ENCODE data around the gene WDR41.
"Not testable (repeated sequence)": the region's sequence is repeated elsewhere in the genome, so short reads cannot be mapped to it uniquely, and the experiment has no call there.

Gene WDR41

DNA sequence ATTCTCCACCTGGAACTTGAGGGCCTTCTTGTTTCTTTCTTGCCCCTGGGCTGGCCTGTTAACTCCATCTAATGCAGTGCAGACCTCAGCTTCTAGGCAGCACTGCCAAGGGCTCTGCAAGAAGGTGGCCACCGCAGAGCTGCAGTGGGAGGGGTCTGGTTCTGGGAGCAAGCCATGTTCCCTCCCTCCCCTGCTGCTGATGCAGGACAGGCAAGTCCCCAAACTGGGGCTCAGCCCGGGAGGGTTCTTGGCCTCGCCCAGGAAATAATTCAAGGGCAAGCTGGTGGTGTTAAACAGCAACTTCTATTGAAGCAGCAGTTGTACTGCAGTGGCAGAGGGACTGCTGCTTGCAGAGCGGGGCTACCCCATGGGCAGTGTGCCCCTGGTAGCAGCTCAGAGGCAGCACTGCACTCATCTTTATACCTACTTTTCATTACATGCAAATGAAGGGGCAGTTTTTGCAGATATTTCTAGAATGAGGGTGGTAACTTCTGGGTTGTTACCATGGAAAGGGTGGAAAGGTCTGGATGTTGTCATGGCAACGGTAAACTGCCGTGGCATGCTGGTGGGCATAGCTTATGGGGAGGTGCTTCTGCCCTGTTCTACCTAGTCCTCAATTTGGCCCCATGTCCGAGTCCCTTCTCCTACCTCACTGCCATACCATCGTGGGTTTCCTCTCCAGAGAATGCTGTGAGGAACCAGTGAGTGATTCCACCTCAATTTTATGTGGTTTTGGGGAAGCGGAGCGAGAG is 82.1 kb downstream of the WDR41 start:
- no peak for DNase-seq (ENCODE audit: low read depth in 2 of 2)

DNA sequence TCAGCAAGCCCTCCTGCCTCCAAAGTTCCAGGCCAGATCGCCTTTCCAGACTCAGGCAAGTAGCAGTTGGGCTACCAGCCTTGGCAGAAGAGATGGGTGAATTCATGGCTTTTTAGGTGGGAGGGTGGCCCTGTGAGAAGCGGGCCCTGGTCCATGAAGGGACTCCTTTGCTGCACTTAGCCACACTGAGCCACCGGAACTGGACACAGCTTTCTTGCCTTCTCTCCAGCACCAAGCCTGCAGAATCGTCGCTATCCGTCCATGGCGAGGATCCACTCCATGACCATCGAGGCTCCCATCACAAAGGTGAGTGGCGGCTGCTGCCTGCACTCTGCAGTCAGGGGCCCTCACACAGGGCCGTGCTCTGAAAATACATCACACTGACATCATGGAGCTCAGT is 85.0 kb downstream of the WDR41 start:
- no peak for DNase-seq (ENCODE audit: low read depth in 2 of 2)

DNA sequence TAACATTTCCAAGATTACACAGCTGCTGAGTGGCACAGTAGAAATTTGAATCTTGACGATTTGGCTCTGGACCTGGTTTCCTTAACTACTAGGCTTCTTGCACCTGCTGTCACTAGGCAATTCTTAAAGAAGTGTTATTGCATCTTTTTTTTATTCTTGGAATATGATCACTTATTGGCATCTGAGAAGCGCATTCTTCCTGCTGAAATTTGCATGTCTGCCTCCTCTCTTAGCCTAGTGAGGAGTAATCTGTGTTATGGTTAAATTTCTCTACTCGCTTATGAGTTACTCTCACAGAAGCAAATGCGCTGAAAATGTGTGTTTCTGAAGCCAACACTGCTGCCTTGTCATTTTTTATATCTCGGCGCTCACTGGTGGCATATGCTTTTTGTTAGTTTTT is 89.3 kb downstream of the WDR41 start:
- no peak for DNase-seq (ENCODE audit: low read depth in 2 of 2)

DNA sequence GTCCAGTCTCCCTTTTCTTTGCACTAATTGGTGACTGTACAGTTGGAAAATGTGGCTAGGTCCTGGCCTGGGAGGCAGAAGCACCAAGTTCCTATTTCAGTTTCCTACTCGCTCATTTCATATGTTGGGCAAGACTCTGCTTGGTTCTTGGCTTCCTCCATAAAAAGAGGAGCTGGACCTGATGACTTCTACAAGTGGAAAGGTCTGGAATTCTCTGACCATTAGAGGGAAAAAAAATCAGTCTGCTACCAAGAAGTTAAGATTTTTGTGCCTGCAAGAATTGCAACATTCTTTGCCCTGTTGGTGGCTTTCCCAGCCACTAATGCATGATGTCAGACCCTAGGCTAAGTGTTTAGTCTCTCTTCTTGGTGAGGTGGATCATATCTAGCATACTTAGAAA is 91.5 kb downstream of the WDR41 start:
- DNase-seq (ENCODE audit: low read depth in 2 of 2), result no peak

DNA sequence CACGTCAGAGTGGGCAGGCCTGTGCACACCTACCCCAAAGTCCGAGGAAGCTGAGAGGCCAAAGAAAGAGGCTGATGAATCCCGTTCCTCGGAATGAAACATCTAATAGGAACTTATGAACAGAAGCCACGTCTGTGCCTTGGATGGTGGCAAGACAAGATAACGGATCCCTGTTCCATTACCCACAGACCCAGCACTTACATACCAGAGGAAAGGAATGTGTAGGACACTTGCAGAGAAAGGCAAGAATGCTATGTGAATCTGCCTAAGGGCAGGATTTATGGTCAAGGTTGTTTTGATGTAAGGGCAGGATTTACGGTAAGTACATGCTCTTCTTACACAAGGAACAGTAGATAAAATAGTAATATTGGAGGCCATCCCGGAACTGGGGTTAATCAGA is 93.2 kb downstream of the WDR41 start:
- DNase-seq (ENCODE audit: low read depth in 2 of 2), result no peak

DNA sequence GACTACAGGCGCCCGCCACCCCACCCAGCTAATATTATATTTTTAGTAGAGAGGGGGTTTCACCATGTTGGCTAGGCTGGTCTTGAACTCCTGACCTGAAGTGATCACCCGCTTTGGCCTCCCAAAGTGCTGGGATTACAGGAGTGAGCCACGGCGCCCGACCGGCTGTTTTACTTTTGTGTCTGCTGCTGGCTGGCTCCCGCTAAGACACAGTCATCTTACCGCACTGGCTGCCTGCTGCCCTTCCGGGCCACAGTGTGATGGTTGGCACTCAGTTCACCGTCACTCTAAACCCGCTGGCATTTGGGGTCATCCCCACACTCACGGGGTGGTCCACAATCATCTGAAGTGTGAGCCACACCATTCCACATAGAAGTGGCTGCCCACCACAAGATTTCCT is 93.7 kb downstream of the WDR41 start:
- no peak for DNase-seq (ENCODE audit: low read depth in 2 of 2)

DNA sequence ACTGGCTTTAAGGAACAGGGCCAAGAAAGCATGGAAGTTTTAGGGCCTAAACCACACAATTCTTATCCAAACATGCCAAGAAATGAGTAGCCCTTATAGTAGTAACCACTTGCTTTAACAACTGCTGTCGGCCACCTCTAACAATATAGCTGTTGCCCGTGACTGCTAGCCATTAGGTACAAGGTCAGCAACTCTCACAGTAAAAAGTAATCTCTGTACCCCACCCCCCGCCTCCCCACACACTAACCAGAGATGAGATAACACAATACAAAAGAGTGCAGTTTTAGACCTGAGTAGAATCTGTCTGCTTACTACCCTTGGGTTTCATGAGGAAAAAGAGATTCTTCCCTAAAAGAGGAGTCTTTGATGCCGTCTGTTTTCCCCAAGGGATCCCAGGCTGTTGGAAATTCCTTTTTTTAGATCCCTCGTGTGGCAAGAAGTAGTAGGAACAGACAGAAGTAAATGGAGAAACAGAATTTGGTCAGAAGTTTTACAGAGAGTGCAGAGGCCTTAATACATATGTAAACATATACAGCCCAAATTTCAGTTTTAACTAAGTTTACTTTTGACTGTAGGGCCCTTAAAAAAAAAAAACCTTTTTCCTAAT is 94.3 kb downstream of the WDR41 start:
- DNase-seq (ENCODE audit: low read depth in 2 of 2), result no peak

DNA sequence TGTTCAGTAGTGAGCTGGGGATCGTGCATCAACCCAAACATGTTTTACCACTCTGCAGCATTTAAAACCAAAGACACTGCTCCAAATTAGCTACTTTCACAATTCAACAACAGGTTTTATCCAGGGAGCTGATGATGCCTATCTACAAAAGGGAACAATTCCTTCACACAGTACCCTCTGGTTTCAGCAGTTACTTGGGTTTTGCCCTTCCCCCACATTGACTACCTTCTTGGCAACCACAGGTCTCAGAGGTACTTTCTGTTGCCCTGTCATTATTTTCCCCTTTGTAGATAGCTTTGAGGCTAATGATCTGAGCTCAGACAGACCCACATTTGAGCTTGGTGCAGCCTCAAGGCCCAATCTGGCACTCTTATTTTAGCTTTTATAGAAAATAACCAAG is 96.1 kb downstream of the WDR41 start:
- no peak for DNase-seq (ENCODE audit: low read depth in 2 of 2)

DNA sequence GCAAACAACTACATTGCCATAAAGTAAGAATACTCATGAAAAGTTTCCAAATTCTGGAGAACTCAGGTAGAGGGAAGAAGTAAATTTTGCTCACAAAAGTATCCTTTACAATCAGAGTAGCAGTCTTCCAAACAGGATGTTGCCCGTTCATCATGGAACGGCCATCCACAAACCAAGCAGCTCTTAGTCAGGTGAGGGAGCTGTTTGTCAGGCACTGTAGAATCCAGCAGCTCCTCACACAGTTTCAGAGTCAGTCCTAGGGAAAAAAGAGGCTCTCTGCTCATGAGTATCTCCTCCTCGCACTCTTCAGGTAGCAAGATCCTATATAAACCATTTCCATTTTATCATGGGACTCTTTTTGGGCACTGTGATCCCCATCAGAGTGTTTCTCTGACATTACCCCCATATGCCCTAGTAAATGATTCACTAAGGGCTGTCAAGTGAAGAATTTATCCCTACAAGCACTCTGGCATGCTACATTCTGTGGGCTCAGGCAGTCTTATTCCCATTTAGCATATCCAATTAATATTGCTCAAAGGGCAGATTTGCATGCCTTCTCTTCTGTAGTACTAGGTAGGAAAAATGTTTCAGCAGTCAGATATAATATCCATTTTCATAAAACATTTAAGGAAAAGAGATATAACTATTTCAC is 97.9 kb downstream of the WDR41 start:
- DNase-seq (ENCODE audit: low read depth in 2 of 2), result no peak

DNA sequence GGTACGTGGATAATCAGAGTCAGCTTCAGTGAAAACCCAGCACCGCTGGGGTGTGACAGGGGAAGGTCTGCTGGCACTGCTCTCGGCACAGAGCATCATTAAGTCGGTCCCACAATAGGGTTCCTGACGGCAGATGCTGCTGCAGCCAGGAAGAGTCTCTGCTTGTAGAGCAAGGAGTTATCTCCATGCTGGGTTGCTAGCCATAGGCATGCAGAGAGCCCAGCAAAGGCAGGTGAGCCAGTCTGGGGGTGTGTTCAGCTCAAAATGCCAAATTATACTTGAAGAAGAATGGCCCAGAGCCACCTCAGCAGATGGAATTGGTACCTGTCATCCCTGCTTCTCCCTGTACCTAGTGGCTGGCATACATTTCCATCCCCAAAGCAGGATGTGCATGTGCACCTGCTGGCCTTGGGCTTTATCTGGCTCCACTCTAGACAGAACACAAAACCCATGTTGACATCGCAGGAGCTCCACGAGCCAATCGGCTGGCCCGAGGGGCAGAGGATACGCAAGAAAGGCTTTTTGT is 100.8 kb downstream of the WDR41 start:
- no peak for DNase-seq (ENCODE audit: low read depth in 2 of 2)

DNA sequence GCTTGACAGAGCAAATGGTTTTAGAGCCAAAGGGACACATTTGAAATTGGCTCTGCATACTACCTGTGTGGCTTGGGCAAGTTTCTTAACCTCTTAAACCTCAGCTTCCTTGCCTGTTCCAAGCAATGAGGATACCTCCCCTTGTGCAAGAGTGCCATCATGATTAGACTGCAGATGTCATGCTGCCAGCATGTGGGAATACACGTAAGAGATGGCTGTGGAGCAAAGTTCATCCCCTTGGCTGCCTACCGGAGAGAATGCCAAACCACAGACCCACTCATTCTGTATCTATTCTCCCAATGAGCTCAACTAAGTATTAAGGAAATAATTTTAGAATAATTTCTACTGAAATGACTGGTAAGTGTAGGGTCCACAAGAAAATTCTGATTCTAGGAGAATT is 101.3 kb downstream of the WDR41 start:
- no peak for DNase-seq (ENCODE audit: low read depth in 2 of 2)

DNA sequence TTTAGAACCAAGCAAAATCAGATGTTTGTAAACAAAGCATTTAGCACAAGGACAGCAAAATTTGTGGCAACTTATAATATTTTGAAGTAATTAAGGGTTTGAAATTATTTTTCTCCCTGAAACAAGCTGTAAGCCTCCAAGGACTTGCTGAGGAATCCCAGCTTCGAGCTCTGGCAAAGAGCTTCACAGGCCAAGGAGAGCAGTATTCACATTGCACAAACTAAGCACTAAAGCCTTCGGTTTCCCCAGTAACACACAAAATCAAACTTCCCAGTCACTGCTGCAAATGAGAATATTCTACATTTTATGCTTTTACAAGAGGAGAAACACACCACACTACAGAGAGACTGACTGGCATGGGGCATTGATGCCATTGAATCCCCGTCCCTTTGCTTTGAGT is 101.9 kb downstream of the WDR41 start:
- DNase-seq (ENCODE audit: low read depth in 2 of 2), result no peak

DNA sequence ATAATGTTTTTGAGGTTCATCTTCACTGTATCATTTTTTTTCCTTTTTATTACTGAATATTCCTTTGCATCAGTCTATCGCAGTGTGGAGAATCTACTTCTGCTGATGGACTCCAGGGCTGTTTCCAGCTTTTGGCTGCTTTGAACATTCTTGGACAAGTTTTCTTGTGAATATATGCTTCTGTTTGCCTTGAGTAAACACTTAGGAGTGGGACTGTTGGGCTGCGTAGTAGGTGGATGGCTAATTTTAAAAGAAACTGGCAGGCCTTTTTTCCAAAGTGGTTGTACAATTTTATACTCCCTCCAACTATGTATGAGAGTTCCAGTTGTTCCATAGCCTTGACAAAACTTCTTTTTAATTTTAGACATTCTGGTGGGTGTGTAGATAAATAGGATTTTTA is 102.4 kb downstream of the WDR41 start:
- DNase-seq (ENCODE audit: low read depth in 2 of 2), result no peak

DNA sequence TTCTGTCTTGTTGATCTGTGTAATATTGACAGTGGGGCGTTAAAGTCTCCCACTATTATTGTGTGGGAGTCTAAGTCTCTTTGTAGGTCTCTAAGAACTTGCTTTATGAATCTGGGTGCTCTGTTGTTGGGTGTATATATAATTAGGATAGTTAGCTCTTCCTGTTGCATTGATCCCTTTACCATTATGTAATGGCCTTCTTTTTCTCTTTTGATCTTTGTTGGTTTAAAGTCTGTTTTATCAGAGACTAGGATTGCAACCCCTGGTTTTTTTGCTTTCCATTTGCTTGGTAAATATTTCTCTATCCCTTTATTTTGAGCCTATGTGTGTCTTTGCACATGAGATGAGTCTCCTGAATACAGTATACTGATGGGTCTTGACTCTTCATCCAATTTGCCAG is 105.8 kb downstream of the WDR41 start:
- not testable (repeated sequence) for DNase-seq (ENCODE audit: low read depth in 2 of 2)

DNA sequence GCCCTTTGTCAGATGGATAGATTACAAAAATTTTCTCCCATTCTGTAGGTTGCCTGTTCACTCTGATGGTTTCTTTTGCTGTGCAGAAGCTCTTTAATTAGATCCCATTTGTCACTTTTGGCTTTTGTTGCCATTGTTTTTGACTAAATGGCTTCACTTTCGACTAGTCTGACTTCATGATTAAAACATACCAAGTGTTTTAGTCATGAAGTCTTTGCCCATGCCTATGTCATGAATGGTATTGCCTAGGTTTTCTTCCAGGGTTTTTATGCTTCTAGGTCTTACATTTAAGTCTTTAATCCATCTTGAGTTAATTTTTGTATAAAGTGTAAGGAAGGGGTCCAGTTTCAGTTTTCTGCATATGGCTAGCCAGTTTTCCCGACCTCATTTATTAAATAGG is 108.8 kb downstream of the WDR41 start:
- not testable (repeated sequence) for DNase-seq (ENCODE audit: low read depth in 2 of 2)

Measured in stimulated activated CD4-positive, alpha-beta T cell treated with anti-CD3 and anti-CD28 coated beads, Interleukin-4, amount 100 ng/mL, for 48 hours (primary cell).